HepG2 (cell line): Measurements from ENCODE around the gene DNAH8. TPM values are rescaled to one million over a fixed set of nuclear protein-coding genes. Genes with fewer than 3 reads are reported as not detected.

Experiments
- ISL2 ChIP-seq: sonication (generic); formaldehyde crosslinking; IDR thresholded peaks from 2 replicates; pipeline ENCODE4 v1.5.0; 2020; ENCODE audit warnings: missing genetic modification reagents
- MEIS1 ChIP-seq: sonication (generic); formaldehyde crosslinking; IDR thresholded peaks from 2 replicates; pipeline ENCODE4 v1.9.0; 2021; ENCODE audit warnings: mild to moderate bottlenecking, missing genetic modification reagents, moderate library complexity, borderline replicate concordance
- MYC ChIP-seq: sonication (generic); formaldehyde crosslinking; IDR thresholded peaks from 2 replicates; pipeline ENCODE4 v1.9.0; 2021; ENCODE audit warnings: missing genetic modification reagents, borderline replicate concordance
- ZHX2 ChIP-seq, 2 experiments: sonication (generic) in 1 of 2; formaldehyde crosslinking in 1 of 2; IDR thresholded peaks; 2 replicates each; pipeline versions ENCODE4 v1.6.1 to v1.9.0; 2014 to 2022; ENCODE audit warnings: antibody characterized with exemption in 1 of 2, borderline replicate concordance in 1 of 2, inconsistent platforms in 1 of 2, low read depth in 1 of 2, missing genetic modification reagents in 1 of 2
- ZNF318 ChIP-seq: sonication (generic); formaldehyde crosslinking; IDR thresholded peaks from 2 replicates; pipeline ENCODE4 v1.4.0; 2020; ENCODE audit warnings: mild to moderate bottlenecking, missing genetic modification reagents
- ZNF33B ChIP-seq: sonication (generic); formaldehyde crosslinking; IDR thresholded peaks from 2 replicates; pipeline ENCODE4 v1.5.1; 2020; ENCODE audit warnings: mild to moderate bottlenecking, missing genetic modification reagents
- ZNF510 ChIP-seq: sonication (generic); formaldehyde crosslinking; IDR thresholded peaks from 2 replicates; pipeline ENCODE4 v1.4.0; 2020; ENCODE audit warnings: low read depth, mild to moderate bottlenecking, missing genetic modification reagents
- ZNF652 ChIP-seq: IDR thresholded peaks from 2 replicates; pipeline ENCODE4 v1.6.1; 2016; ENCODE audit warnings: low read depth, borderline replicate concordance
- ZNF777 ChIP-seq: sonication (generic); formaldehyde crosslinking; IDR thresholded peaks from 2 replicates; pipeline ENCODE4 v1.4.0; 2020; ENCODE audit warnings: missing genetic modification reagents
- polyA plus RNA-seq, 8 experiments: library from polyadenylated mRNA; depleted of rRNA in 3 of 8; stranded (reverse) in 7 of 8; unstranded in 1 of 8; fragments of >200 nt; fragmentation: Illumina TruSeq in 4 of 8; extraction: Trizol in 4 of 8; gene quantifications; 2 replicates each; pipeline versions ENCODE4 v1.2.1 to v1.2.3, GENCODE V29; 2011 to 2016; ENCODE audit warnings: low read depth in 4 of 8, missing spikeins in 1 of 8, mixed read lengths in 1 of 8; ENCODE audit not compliant: insufficient read depth in 1 of 8
- total RNA-seq, 5 experiments: library from RNA; depleted of rRNA; stranded (reverse); fragments of >200 nt; fragmentation: Illumina TruSeq; extraction: Trizol; gene quantifications; 2 replicates each; pipeline ENCODE4 v1.2.3, GENCODE V29; 2016; ENCODE audit warnings: low read depth in 1 of 5
- TF ChIP-seq, protein P1 (sequence below): sonication (generic); formaldehyde crosslinking; IDR thresholded peaks from 2 replicates; pipeline ENCODE4 v1.8.1; 2023; ENCODE audit warnings: mild to moderate bottlenecking, inconsistent platforms, moderate library complexity, missing genetic modification reagents, borderline replicate concordance

Gene DNAH8
- total and polyA plus RNA-seq, 2 of the 13 experiments (the other 11 are each of a cell fraction or from before 2014, with no cell fraction given), result not detected

- no peak for TF ChIP-seq ZNF318 (CRISPR knock-in tag)
- TF ChIP-seq ZHX2 (IDR thresholded peaks at IDR 0.05; ENCODE audit: low read depth), result peak; percentile 89
- no peak; the same call in 1 of the 2 replicates for TF ChIP-seq ZHX2 (CRISPR knock-in tag; IDR thresholded peaks at IDR 0.05; ENCODE audit: borderline replicate concordance)
- TF ChIP-seq MYC, result peak; percentile 64; the same call in 1 of the 2 replicates
- peak; percentile 72; the same call in 1 of the 2 replicates for TF ChIP-seq MEIS1
- no peak for TF ChIP-seq ZNF33B
- peak; percentile 44; the same call in 1 of the 2 replicates for TF ChIP-seq ZNF510 (CRISPR knock-in tag)
- TF ChIP-seq ZNF652 (CRISPR knock-in tag), result no peak
- TF ChIP-seq, protein P1, sequence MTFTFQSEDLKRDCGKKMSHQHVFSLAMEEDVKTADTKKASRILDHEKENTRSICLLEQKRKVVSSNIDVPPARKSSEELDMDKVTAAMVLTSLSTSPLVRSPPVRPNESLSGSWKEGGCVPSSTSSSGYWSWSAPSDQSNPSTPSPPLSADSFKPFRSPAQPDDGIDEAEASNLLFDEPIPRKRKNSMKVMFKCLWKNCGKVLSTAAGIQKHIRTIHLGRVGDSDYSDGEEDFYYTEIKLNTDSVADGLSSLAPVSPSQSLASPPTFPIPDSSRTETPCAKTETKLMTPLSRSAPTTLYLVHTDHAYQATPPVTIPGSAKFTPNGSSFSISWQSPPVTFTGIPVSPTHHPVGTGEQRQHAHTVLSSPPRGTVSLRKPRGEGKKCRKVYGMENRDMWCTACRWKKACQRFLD, result peak; percentile 61
- peak; percentile 89 for TF ChIP-seq ZNF777 (CRISPR knock-in tag)
- TF ChIP-seq ISL2, result 0 out of 2 replicates have a peak, but pooled peaks have one; percentile 39
These were observed 12.3 kb upstream of the DNAH8 start, which contains the start of gene GLO1 (continued) for GRCh38 chr6:38702558-38703397.
